GM12873 (cell line): Measurements from ENCODE around the gene LKAAEAR1.
A peak's percentile ranks its signal among the peaks of the same experiment; 100 is the strongest.

ENCODE experiments used
- CTCF ChIP-seq: IDR thresholded peaks from 2 replicates; pipeline ENCODE4 v1.5.1; 2012; ENCODE audit warnings: low read depth, mild to moderate bottlenecking, moderate library complexity, low read length, control low read depth; ENCODE audit not compliant: insufficient read depth; ENCODE audit errors: missing control alignments

LKAAEAR1 gene

GRCh38 chr20:64071341-64072332 lies 12.6 kb downstream of the LKAAEAR1 start:
- no peak for TF ChIP-seq CTCF

GRCh38 chr20:64070244-64070993 lies 13.8 kb downstream of the LKAAEAR1 start:
- TF ChIP-seq CTCF, result no peak

- peak; percentile 86 for TF ChIP-seq CTCF
Measured at GRCh38 chr20:64069614-64070243, 14.5 kb downstream of the LKAAEAR1 start.

GRCh38 chr20:64069209-64069613 lies 15.0 kb downstream of the LKAAEAR1 start:
- no peak for TF ChIP-seq CTCF

GRCh38 chr20:64068386-64069208 lies 15.6 kb downstream of the LKAAEAR1 start:
- no peak for TF ChIP-seq CTCF

- TF ChIP-seq CTCF, result no peak
Measured at GRCh38 chr20:64067733-64068307, 16.4 kb downstream of the LKAAEAR1 start.
